Medulla oblongata (tissue), 1 donor: ENCODE measurements around the gene ABO.
"Not testable (repeated sequence)": the region's sequence is repeated elsewhere in the genome, so short reads cannot be mapped to it uniquely, and the experiment has no call there.

Source experiments
- DNase-seq: peaks from one replicate; pipeline ENCODE4 v3.0.0-alpha.2; 2015; ENCODE audit errors: extremely low spot score

ABO gene

GRCh38 chr9:133225171-133226011 is 49.6 kb downstream of the ABO start:
- DNase-seq, result no peak

- DNase-seq, result no peak
These were observed 50.2 kb downstream of the ABO start for GRCh38 chr9:133224762-133225161.

- not testable (repeated sequence) for DNase-seq
These were observed 51.7 kb downstream of the ABO start for GRCh38 chr9:133223159-133223756.

- not testable (repeated sequence) for DNase-seq
These were observed 53.0 kb downstream of the ABO start for GRCh38 chr9:133221994-133222393.

- no peak for DNase-seq
These were observed 53.7 kb downstream of the ABO start for GRCh38 chr9:133221177-133221809.

GRCh38 chr9:133218049-133218975 is 56.7 kb downstream of the ABO start:
- not testable (repeated sequence) for DNase-seq

GRCh38 chr9:133217333-133217988 is 57.5 kb downstream of the ABO start:
- not testable (repeated sequence) for DNase-seq

GRCh38 chr9:133214276-133214675 is 60.7 kb downstream of the ABO start:
- DNase-seq, result not testable (repeated sequence)

- no peak for DNase-seq
These were observed 64.4 kb downstream of the ABO start for GRCh38 chr9:133210609-133211008.

- DNase-seq, result no peak
These were observed 64.8 kb downstream of the ABO start for GRCh38 chr9:133210202-133210532.

- not testable (repeated sequence) for DNase-seq
These were observed 65.4 kb downstream of the ABO start for GRCh38 chr9:133209327-133210201.

- not testable (repeated sequence) for DNase-seq
These were observed 66.1 kb downstream of the ABO start, which contains the start of gene OBP2B for GRCh38 chr9:133208880-133209300. Gene OBP2B (minus strand): TSS chr9:133209250. CDS start chr9:133209199, 51 bp downstream.

GRCh38 chr9:133208171-133208879 is 66.7 kb downstream of the ABO start:
- not testable (repeated sequence) for DNase-seq

- DNase-seq, result no peak
These were observed 67.3 kb downstream of the ABO start for GRCh38 chr9:133207540-133208170.

- no peak for DNase-seq
These were observed 67.9 kb downstream of the ABO start for GRCh38 chr9:133207021-133207531.

- DNase-seq, result no peak
These were observed 68.7 kb downstream of the ABO start for GRCh38 chr9:133205996-133206931.

GRCh38 chr9:133205481-133205887 is 69.5 kb downstream of the ABO start:
- not testable (repeated sequence) for DNase-seq
